ENCODE measurements around the gene ADCY5.
A peak's percentile ranks its signal among the peaks of the same experiment; 100 is the strongest.

The ADCY5 gene

GRCh38 chr3:123340336-123340735 lies 108.6 kb downstream of the ADCY5 start:
- DNase-seq, result no peak

GRCh38 chr3:123339302-123339701 lies 109.6 kb downstream of the ADCY5 start:
- no peak for DNase-seq

- DNase-seq, result no peak
These were observed 110.2 kb downstream of the ADCY5 start for GRCh38 chr3:123338620-123339061.

GRCh38 chr3:123337948-123338619 lies 110.8 kb downstream of the ADCY5 start:
- DNase-seq, result no peak

GRCh38 chr3:123337226-123337625 lies 111.7 kb downstream of the ADCY5 start:
- DNase-seq, result no peak

GRCh38 chr3:123336441-123336851 lies 112.4 kb downstream of the ADCY5 start:
- no peak for DNase-seq

- no peak for DNase-seq
These were observed 112.9 kb downstream of the ADCY5 start for GRCh38 chr3:123336001-123336400.

- DNase-seq, result no peak
These were observed 113.8 kb downstream of the ADCY5 start for GRCh38 chr3:123335007-123335670.

- no peak for DNase-seq
These were observed 114.8 kb downstream of the ADCY5 start for GRCh38 chr3:123334056-123334455.

- DNase-seq, result no peak
These were observed 115.5 kb downstream of the ADCY5 start for GRCh38 chr3:123333401-123333800.

GRCh38 chr3:123332124-123332641 lies 116.7 kb downstream of the ADCY5 start:
- no peak for DNase-seq

- no peak for DNase-seq
These were observed 117.2 kb downstream of the ADCY5 start for GRCh38 chr3:123331651-123332050.

- no peak for DNase-seq
These were observed 117.9 kb downstream of the ADCY5 start for GRCh38 chr3:123331006-123331405.

GRCh38 chr3:123330441-123330991 lies 118.4 kb downstream of the ADCY5 start:
- no peak for DNase-seq

- no peak for DNase-seq
These were observed 119.1 kb downstream of the ADCY5 start for GRCh38 chr3:123329636-123330340.

- peak; percentile 43 for DNase-seq
These were observed 119.8 kb downstream of the ADCY5 start for GRCh38 chr3:123328851-123329635.

- DNase-seq, result no peak
These were observed 120.7 kb downstream of the ADCY5 start for GRCh38 chr3:123327956-123328850.

- DNase-seq, result no peak
These were observed 121.4 kb downstream of the ADCY5 start for GRCh38 chr3:123327480-123327879.

GRCh38 chr3:123326531-123326930 lies 122.4 kb downstream of the ADCY5 start:
- no peak for DNase-seq

- no peak for DNase-seq
These were observed 123.1 kb downstream of the ADCY5 start for GRCh38 chr3:123325766-123326256.
